NCI-H1436 (cell line): ENCODE measurements around the gene PAEP.

Source experiments
- DNase-seq: peaks from one replicate; lab custom pipeline; 2025; lab: John Stamatoyannopoulos, UW

PAEP gene

GRCh38 chr9:135551031-135551430, 10.5 kb upstream of the PAEP start:
- DNase-seq, result no peak

GRCh38 chr9:135551456-135551855, 10.1 kb upstream of the PAEP start:
- DNase-seq, result no peak

- no peak for DNase-seq
These were observed 9.4 kb upstream of the PAEP start for GRCh38 chr9:135552021-135552697.

GRCh38 chr9:135552698-135553171, 8.8 kb upstream of the PAEP start:
- no peak for DNase-seq

GRCh38 chr9:135554718-135555117, 6.8 kb upstream of the PAEP start:
- no peak for DNase-seq

- DNase-seq, result no peak
These were observed 6.4 kb upstream of the PAEP start for GRCh38 chr9:135555203-135555602.

- no peak for DNase-seq
These were observed 5.6 kb upstream of the PAEP start for GRCh38 chr9:135555910-135556309.

- DNase-seq, result no peak
These were observed 1.9 kb upstream of the PAEP start for GRCh38 chr9:135559606-135560005.

- DNase-seq, result no peak
These were observed 734 bp downstream of the PAEP start for GRCh38 chr9:135562235-135562745.

GRCh38 chr9:135563039-135563476, 1.5 kb downstream of the PAEP start:
- no peak for DNase-seq

GRCh38 chr9:135563858-135564257, 2.3 kb downstream of the PAEP start:
- no peak for DNase-seq

- DNase-seq, result no peak
These were observed 3.6 kb downstream of the PAEP start for GRCh38 chr9:135565141-135565628.

- no peak for DNase-seq
These were observed 4.1 kb downstream of the PAEP start for GRCh38 chr9:135565636-135566035.

- DNase-seq, result no peak
These were observed 5.0 kb downstream of the PAEP start for GRCh38 chr9:135566552-135566951.

- DNase-seq, result no peak
These were observed 5.8 kb downstream of the PAEP start for GRCh38 chr9:135567311-135567710.

GRCh38 chr9:135568026-135568425, 6.5 kb downstream of the PAEP start:
- DNase-seq, result no peak

- no peak for DNase-seq
These were observed 8.9 kb downstream of the PAEP start for GRCh38 chr9:135570456-135570855.

GRCh38 chr9:135572233-135572632, 10.7 kb downstream of the PAEP start:
- no peak for DNase-seq

- DNase-seq, result no peak
These were observed 11.6 kb downstream of the PAEP start for GRCh38 chr9:135573124-135573523.

GRCh38 chr9:135574331-135574730, 12.8 kb downstream of the PAEP start:
- no peak for DNase-seq

- DNase-seq, result no peak
These were observed 13.4 kb downstream of the PAEP start for GRCh38 chr9:135574943-135575342.

GRCh38 chr9:135575995-135576631, 14.6 kb downstream of the PAEP start:
- no peak for DNase-seq

- no peak for DNase-seq
These were observed 15.7 kb downstream of the PAEP start for GRCh38 chr9:135577256-135577655.
